CD4-positive, alpha-beta T cell treated with Interleukin-4 for 4 hours (primary cell): ENCODE measurements around the gene OGA.

Source experiments
- DNase-seq: peaks from one replicate; pipeline ENCODE4 v3.0.0-alpha.2; 2020

OGA gene

DNA sequence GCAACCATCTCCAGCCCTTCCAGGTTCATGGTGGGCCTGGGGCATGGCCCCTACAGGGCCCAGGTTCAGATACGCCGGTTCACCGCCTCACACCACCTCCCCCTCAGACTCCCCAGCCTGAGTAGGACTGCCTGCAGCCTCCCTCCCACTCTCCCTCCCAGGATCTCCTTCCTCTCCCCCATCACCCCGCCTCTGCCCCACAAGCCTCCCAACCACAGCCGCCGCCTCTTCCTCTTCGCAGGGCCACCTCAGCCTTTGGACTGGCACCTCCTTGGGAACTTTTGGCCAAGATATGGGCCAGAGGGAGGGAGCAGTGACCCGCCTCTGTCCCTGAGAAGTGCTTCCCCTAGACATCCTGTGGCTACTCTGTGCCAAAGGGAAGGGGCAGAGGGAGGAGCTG is 16.1 kb upstream of the OGA start:
- no peak for DNase-seq

DNA sequence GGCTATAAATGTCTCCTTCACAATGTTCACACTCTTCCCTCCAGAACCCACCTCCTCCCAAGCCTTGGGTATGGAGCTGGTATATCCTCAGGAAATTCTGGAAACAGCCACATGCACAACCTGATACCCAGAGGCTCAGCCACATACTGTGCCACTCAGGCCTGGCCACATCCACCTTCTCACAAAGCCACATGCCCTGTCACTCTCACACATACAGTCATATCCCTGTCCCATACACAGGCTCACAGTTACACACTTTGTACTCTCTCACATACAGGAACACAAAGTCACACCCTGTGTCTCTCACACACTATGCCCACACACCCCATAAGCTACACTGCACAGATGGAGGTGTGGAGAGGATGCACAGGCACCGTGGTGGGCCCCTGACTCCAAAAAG is 15.2 kb upstream of the OGA start:
- no peak for DNase-seq

DNA sequence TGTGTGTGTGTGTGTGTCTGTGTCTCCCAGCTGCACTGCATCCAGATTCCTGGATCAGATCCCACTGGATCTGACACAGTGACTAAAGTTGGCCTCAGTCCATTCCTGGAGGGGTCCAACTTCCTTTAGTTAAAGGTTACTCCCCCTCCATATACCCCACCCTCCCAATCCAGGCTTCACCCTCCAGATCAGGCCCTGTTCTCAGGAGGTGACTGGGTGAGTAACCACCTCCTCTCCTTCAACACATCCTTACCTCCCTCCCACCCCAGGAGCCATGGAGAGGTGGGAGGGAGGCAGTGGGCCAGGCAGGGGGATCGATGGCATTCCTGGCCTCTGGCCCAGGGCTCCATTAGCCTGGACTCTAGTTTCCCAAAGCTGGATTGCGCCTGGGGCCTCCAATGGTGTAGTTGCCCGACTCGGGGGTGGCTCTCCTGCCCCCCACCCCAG is 14.1 kb upstream of the OGA start:
- DNase-seq, result no peak

DNA sequence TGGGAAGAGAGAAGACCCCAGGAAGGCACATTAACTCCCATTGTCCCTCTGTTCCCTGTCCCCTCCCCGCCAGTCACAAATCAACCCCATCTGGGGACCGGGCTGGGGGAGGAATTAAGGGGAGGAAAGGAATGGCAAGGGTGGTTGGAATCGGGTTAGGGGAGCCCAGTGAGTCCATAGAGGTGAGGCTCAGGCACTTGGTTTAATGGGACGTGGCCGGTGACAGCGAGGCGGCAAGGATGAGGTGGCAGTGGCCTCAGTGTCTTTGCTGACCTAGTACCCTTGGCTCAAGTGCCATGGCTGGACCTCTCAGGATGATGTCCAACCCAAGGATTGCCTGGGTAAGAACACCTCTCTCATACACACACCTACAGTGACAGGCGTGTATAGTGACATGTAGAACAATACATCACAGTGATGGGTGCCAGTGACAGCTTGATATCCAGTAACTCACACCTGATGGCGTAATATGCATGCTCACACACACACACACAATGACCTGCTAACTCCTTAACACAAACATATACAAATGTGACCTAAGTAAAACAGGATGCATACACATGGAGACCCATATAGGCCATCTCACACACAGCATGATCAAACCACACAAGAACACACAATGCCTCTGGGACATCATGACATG is 13.0 kb upstream of the OGA start:
- no peak for DNase-seq

DNA sequence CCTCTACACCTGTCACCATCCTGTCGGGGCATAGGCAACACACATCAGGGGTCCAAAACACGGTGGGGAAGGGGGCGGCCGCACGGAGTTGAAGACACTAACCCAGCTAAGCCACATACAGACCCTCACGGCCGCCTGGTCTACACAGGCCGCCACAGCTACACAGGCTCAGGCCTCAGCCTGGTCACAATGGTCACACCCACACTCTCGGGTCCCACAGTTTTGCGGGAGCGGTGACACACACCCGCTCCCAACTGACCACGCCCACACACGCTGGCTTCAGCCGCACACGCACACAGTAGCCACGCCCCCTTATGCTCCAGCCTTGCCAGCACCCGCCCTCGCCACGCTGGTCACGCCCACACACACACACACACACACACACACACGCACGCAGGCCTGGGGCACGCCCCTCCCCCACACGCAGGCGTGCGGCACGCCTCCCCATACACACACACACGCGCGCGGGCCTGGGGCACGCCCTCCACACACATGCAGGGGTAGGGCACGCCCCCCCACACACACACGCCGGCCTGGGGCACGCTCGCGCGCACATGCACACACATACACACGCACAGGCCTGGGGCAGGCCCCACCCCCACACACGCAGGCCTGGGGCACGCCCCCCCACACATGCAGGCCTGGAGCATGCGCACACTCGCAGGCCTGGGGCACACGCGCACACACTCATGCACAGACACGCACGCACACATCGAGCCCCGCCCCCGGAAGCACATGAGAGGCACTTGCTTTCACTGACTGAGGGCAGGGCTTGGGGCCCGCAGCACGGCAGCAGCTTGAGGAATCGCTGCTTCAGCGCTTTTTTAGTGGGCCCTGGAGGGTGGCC is 12.3 kb upstream of the OGA start:
- DNase-seq, result peak; percentile 96

DNA sequence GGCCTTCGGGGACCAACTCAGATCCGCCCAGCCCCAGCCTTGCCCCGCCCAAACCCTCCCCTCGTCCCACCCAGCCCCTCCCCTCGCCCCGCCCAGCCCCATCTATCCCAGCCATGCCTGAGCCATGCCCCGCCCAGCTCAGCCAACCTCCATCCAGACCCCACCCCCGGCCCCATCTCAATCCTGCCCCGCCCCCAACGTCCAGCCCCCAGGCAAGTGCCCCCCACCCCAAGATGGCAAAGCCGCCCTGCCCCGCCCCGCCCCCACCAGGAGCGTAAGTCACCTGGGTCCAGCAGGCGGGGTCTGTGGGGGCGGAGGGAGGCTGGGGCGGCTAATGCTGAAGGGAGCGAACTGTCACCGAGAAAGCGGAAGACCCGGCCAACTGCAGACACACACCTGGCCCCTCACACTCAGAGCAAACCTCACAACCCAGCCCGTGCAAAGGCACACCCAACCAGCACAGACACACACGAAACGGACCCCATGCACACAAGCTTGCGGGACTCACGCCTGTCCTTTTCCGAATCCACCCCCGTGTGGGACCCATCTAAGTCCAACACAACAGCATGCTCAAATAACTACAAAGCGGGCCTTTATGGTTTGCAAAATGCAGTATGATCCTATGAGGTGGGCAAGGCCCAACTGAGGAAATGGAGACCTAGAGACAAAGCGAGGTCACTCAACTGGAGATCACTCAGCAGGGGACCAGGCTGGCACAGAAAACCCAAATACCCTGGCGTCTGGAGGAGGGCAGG is 11.5 kb upstream of the OGA start:
- peak; percentile 57 for DNase-seq

DNA sequence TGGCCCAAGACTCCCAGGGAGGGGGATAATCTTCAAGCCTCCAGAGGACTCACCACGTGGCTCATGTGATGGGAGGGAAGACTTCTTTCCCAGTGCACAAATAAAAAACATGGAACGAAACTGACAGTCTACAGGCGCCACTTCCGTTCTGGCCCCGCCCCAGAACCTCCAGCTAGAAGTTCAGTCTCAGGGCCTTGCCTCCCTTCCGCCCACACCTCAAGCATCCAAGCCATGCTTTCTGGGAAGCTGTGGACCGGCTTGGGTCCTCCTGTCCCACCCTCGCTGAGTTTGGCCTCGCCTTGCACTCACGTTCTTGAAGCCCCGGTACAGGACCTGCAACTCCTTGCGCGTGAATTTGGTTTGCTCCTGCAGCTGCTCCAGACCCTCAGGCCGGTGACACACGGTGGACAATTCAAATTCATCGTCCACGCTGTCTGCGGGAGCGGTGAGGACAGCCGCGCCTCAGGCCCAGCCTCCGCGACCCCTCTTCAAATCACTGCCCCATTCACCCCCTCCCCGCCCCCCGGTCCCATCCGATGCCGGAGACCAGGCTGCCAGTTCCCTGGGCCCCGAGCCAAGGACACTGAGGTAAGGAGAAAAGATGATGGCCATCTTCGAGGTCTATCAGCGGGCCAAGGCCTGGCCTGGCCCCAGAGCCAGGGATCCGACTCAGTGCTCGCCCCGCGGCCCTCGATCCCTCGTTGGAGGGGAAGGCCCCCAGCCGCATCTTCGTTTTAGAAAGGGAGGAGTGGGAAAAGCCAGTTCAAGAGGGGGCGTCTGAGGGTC is 10.7 kb upstream of the OGA start:
- DNase-seq, result no peak

DNA sequence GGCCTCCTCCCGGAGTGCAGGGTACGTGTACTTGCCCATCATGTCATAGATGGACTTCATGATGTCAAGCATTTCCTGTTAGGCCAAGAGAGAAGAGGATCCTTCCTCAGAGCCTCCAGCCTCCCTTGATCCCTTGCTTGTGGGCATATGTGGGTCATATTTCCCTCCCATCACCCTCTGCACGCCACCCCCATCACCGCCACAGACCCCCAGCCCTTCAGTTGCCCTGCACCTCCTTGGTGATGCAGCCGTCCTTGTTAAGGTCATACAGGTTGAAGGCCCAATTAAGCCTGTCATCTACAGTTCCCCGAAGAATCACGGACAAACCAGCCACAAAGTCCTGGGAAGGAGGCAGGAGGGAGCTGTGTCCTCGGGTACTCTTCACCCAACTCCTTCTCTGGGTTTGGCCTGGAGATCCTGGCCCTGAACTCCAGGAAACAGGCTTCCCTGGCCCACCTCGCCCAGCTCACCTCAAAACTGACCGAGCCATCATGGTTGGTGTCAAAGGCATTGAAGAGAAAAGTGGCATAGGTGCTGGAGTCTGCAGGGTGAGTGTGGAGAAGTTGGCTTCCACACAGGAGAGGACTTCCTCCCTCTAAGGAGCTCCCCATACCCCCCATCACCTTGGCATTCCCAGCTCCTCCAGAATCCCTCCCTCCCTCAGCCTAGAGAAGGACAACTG is 9.8 kb upstream of the OGA start:
- DNase-seq, result no peak

DNA sequence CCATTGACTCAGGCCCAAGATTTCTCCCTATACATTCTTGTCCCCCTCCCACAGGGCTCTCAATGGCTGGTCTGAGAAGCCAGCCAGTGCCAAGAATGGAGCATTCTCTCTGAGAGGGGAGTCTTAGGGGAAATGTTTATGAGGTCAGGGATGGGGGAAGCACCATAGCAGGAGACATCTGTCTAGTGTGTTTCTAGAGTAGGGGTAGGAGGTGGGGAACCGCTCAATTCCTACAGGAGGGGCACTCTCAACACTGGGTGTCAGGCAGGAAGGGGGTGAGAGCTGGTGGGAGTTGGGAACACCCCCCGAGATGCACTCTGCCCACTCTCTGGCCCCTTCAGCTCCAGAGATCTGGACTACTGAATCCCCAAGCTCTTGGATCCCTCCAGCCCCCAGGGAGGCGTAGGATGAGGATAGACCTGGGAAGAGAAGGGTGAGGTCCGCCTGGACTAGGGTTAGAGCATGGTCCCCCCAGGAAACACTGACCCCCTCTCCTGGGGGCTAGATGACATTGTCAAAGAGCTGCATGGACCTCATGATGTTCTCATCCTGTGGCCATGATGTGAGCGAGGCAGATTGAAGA is 8.7 kb upstream of the OGA start:
- no peak for DNase-seq

DNA sequence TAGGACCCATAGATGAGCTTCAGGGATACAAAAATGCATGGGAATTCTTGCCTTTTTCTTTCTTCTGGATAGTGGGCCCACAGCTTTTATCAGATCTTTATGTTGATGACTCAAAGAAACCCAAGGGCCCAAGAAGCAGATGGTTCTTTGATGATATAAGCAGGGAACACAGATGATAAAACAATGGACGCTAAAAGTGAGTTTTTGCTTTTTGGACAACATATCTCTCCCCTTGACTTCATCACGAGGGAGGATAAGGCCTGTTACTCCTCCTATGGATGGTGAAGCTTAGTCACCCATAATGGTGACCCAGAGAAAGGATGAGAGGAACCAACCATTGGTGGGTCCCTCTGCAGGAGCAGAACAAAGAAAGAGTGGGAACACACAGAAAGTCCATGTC is 6.5 kb upstream of the OGA start:
- no peak for DNase-seq

DNA sequence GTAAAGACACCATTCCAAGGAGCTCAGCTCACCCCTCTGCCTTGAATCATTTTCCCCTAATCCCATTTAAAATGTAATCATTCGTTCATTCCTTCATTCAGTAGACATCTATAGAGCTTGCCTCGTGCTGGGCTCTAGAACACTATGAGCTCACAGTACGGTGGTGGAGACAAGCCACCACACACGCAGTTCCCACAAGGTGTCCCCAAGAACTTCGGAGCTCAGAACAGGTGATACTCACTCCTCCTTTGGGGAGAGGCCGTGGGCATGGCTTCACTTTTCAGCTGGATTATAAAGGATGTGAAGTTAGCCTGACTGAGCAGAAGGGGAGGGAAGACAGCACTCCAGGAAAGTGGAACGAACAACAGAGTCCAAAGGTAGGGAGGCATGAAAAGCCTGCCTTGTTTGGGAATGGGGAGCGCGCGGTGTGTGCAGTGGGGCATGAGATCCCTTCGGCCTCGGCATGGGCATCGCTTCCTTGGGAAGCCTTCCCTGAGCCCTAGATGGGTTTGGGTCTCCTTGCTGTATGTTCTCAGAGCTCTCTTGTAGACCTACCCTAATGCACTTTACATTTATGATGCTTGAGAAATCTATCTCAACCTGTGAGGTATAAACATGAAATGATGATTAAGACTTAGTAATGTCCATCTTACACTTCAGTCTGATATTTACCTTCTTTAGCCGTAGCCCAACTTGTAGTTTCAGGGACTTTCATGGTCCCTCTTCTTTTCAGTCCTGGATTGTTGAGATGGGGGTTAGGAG is 809 bp upstream of the OGA start:
- no peak for DNase-seq

DNA sequence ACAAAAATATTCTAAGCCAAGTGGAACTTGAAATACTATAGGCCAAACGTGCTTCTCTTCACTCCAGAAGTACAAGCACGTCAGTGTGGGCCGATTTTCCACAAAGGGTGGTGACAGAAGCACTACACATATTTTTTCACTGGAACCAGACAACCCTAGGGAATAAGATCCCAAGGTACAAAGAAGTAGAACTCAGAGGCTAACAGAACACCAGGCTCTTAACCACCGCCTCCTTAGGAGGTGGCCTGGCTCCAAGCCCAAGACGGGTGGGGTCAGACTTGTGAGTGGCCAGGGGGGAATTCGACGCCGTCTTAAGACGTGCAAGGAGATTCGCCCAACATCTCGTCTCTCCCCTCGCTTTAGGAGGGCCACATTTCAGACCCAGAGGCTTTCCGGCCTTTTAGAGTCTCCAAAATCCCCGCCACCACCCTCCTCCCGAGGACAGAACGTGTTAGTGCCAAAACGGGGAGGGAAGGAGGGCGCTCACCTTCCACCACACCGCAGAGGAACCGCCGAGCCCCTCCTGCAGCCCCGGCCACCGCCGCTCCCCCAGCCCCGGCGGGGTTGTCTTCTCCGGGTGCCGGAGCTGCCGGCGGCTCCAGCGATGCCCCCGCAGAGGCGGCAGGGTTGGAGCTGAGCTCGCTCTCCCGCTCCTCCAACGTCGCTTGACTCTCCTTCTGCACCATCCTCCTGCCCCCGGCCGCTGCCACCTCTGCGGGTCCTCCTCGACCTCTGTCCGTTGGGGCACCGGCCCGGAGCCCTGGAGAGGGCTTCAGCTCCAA is 716 bp downstream of the OGA start:
- peak; percentile 32 for DNase-seq

DNA sequence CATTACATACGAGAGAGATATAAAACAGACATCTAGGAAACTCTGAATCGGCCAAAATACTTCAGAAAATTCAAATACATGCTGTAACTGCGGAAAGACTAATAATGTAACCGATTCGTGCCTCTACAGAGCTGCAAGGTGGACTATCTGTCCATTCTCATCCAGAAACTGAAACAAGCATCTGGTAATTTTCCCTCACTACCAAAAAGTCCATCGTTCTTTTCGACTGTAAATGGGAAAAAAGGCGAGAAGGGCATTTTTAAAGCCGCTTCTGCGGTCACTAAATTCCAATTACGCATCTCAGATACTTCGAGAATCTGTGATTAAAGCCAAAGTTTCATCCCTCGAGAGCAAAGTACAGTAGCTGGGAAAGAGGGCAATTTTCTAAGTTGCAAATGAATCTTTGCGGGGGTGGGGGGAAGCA is 1.3 kb downstream of the OGA start:
- DNase-seq, result no peak

DNA sequence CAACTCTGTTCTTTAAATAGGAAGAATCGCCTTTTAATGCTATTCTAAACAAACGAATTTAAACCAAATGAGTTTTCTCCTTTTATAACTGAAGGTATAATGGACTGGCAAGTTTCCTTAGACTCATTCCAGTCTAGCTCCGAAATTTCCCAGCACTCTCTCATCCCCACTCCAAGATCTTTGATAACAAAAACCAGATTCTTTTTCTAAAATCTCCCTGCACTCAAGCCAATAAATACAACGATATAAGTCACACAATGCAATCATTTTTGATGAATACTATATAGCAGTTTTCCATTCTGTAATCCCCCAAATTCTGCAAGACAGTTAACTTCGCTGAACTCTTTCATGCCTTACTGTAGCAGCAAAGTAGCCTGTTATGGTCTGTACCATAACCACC is 1.9 kb downstream of the OGA start:
- no peak for DNase-seq

DNA sequence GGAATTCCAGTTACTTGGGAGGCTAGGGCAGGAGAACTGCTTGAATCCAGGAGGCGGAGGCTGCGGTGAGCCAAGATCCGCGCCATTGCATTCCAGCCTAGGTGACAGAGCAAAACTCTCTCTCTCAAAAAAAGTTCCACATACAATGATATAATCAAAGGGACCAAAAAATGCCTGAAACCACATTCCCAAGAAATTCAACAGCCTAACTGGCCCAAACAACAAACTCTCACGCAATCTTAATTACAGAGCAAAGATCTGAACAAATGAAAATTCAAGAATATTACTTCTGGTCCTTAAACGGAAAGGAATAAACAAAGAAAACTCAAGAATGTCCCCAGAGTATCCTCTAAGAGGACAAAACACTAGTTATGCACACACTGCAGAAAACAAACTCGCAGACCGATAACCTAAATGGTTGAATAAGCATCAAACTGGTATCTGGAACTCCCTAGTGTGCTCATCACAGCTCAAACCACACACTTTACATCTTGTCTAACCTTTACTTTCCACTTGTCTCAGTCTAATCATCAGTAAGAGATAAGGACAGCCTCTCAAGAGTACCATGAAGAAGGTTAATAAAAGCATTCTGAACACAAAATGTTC is 3.7 kb downstream of the OGA start:
- peak; percentile 24 for DNase-seq

DNA sequence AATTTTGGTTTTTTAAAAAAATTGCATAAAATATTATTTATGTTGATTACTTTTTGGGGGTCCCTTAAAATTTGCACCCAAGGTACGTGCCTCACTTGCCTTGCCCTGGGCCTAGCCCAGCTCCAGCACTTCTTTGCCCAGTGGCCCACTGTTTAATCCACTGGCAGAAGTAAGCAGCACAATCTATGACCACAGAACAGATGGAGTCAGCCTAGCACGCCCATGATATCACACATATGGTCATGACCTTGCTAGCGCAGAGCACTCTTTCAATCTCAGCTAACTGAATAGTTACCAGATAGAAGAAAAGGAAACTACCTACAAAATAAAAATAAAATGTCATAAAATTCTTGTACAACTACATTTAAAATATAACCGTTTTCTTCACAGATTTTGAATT is 5.6 kb downstream of the OGA start:
- DNase-seq, result no peak

DNA sequence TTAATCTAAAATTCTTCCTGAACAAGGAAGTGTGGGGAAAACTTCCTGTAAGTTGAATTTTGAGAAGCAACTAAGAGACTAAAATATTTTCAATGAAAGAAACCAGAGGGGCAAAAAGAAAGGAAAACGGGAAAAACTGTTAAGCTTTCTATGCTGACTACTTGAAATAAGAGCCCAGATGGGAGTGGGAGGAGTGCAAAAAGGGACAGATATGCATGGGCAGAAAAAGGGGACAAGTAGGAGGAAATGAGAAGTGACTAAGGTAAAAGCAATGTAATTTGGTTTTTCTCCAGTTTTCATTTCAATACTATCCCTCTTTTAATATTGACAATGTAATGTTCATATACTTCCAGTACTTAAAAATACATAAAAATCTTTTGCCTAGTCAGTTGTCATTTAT is 11.1 kb downstream of the OGA start:
- DNase-seq, result no peak

DNA sequence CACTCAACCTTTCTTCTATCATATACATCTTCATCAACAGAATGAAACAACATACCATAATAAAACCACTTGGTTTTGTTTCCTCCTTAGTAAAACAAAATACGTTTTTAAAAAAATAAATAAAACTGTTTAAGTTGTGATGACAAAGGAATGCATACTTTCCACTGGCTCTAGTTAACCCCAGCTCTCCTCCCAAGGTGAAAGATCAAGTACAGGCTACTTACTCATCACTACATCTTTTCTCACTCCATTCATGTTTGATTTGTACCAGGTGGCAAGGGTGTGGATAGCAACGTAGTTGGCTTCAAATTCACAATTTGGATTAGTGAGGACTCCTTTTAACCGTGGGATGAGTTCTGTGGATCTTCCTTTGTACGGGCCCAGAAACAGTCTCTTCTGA is 14.7 kb downstream of the OGA start:
- no peak for DNase-seq

DNA sequence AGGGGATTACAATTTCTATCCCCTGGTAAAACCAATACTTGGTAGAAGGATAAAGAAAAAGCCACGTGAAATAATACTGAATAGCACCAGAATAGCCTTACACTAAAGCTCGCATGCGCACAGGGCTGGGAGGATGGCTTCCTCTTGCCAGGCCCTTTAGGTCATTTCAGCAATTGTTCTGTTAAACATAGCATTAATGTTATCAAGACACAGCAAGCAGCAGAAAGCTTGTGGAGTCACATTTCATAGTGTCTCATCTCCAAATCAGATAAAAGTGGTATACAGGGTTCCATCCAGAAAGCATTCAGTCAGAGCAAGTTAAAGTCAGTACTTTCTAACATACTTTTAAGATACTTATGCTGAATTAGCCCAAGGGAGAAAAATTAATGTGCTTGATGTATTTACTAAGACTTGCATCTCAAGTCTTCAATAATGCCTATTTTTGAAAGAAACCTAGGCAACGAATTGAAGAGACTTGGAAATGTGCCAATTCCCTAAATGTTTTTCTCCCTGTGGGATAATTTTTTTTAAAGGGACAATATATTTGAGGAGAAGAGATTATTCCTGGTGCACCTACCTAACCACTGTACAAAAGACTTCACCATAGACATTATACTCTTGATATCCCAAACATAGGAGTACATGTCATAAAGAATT is 20.7 kb downstream of the OGA start:
- no peak for DNase-seq
